Neuronal stem cell (in vitro differentiated cells): ENCODE measurements around the gene NPTX1.

ENCODE experiments used
- DNase-seq: peaks from one replicate; pipeline ENCODE4 v3.0.0-alpha.2; 2013; ENCODE audit warnings: low spot score
- H2AFZ ChIP-seq: one replicate; pipeline ENCODE4 v1.6.1; 2013; ENCODE audit warnings: mild to moderate bottlenecking, low read length, inconsistent platforms
- H2AK5ac ChIP-seq: 2 replicates; pipeline ENCODE4 v1.6.1; 2013; ENCODE audit warnings: low read depth, mild to moderate bottlenecking, inconsistent platforms, low read length, moderate library complexity, mixed read lengths
- H2BK120ac ChIP-seq: 2 replicates; pipeline ENCODE4 v1.6.1; 2013; ENCODE audit warnings: low read depth, mild to moderate bottlenecking, inconsistent platforms, low read length, moderate library complexity, mixed read lengths
- H2BK12ac ChIP-seq: one replicate; pipeline ENCODE4 v1.6.1; 2013; ENCODE audit warnings: low read length, inconsistent platforms
- H2BK15ac ChIP-seq: 2 replicates; pipeline ENCODE4 v1.6.1; 2013; ENCODE audit warnings: mild to moderate bottlenecking, low read length, inconsistent platforms, mixed read lengths
- H2BK5ac ChIP-seq: one replicate; pipeline ENCODE4 v1.6.1; 2013; ENCODE audit warnings: inconsistent platforms, mild to moderate bottlenecking, low read length, moderate library complexity
- H3K14ac ChIP-seq: one replicate; pipeline ENCODE4 v1.6.1; 2013; ENCODE audit warnings: low read length, inconsistent platforms
- H3K18ac ChIP-seq: 2 replicates; pipeline ENCODE4 v1.6.1; 2013; ENCODE audit warnings: low read length, inconsistent platforms
- H3K23ac ChIP-seq: 2 replicates; pipeline ENCODE4 v1.6.1; 2013; ENCODE audit warnings: low read depth, mild to moderate bottlenecking, mixed read lengths, low read length, inconsistent platforms; ENCODE audit not compliant: poor library complexity
- H3K27ac ChIP-seq: replicated peaks from 3 replicates; pipeline ENCODE4 v1.5.1; 2013; ENCODE audit warnings: low read length, inconsistent platforms
- H3K27me3 ChIP-seq, 3 experiments: 2 replicates each; pipeline ENCODE4 v1.6.1; 2013; ENCODE audit warnings: low read length in 3 of 3, mild to moderate bottlenecking in 2 of 3, inconsistent platforms in 1 of 3, low read depth in 1 of 3, mixed read lengths in 1 of 3, moderate library complexity in 1 of 3; ENCODE audit not compliant: control insufficient read depth in 3 of 3, insufficient read depth in 3 of 3
- H3K36me3 ChIP-seq, 2 donors: replicated peaks in 1 of 2; 2 replicates each; pipeline ENCODE4 v1.6.1; 2013; ENCODE audit warnings: low read length in 2 of 2; ENCODE audit not compliant: control insufficient read depth in 2 of 2, insufficient read depth in 2 of 2
- H3K4ac ChIP-seq: 2 replicates; pipeline ENCODE4 v1.6.1; 2013; ENCODE audit warnings: inconsistent platforms, mild to moderate bottlenecking, low read length, moderate library complexity
- H3K4me1 ChIP-seq, 2 donors: 1 replicate in 1 of 2; 2 replicates in 1 of 2; pipeline ENCODE4 v1.6.1; 2013; ENCODE audit warnings: low read length in 2 of 2, low read depth in 1 of 2; ENCODE audit not compliant: control insufficient read depth in 2 of 2, insufficient read depth in 1 of 2
- H3K4me2 ChIP-seq: one replicate; pipeline ENCODE4 v1.6.1; 2013; ENCODE audit warnings: mild to moderate bottlenecking, low read length, inconsistent platforms; ENCODE audit not compliant: insufficient read depth, poor library complexity, severe bottlenecking
- H3K4me3 ChIP-seq, 2 donors: 2 replicates each; pipeline ENCODE4 v1.5.1; 2013; ENCODE audit warnings: low read length in 2 of 2, mild to moderate bottlenecking in 2 of 2, inconsistent platforms in 1 of 2, moderate library complexity in 1 of 2
- H3K79me1 ChIP-seq: one replicate; pipeline ENCODE4 v1.6.1; 2013; ENCODE audit warnings: low read depth, mild to moderate bottlenecking, inconsistent platforms, low read length, moderate library complexity
- H3K9ac ChIP-seq: one replicate; pipeline ENCODE4 v1.6.1; 2013; ENCODE audit warnings: mild to moderate bottlenecking, low read depth, low read length, inconsistent platforms; ENCODE audit not compliant: poor library complexity
- H3K9me3 ChIP-seq, 2 donors: replicated peaks in 1 of 2; 2 replicates each; pipeline versions ENCODE3 to v1.6.1; 2013; ENCODE audit warnings: low read length in 2 of 2, mild to moderate bottlenecking in 2 of 2, inconsistent platforms in 1 of 2, low read depth in 1 of 2, mixed read lengths in 1 of 2, moderate library complexity in 1 of 2; ENCODE audit not compliant: control insufficient read depth in 2 of 2, insufficient read depth in 1 of 2
- H4K8ac ChIP-seq: one replicate; pipeline ENCODE4 v1.6.1; 2013; ENCODE audit warnings: low read depth, mild to moderate bottlenecking, inconsistent platforms, low read length, moderate library complexity
- H4K91ac ChIP-seq: one replicate; pipeline ENCODE4 v1.6.1; 2013; ENCODE audit warnings: low read length, low read depth, mild to moderate bottlenecking, inconsistent platforms; ENCODE audit not compliant: poor library complexity
- WGBS, 2 donors: extraction: QIAGEN DNeasy Blood & Tissue Kit; methylation state at CpG; one replicate each; pipeline ENCODE4 v1.1.7; 2013; ENCODE audit warnings: missing lambda C conversion rate in 2 of 2, mixed read lengths in 1 of 2; ENCODE audit not compliant: insufficient read length in 2 of 2, insufficient replicate concordance in 1 of 2; ENCODE audit errors: extremely low coverage in 2 of 2; 5-methylcytosine and 5-hydroxymethylcytosine counted together

NPTX1 gene

DNA sequence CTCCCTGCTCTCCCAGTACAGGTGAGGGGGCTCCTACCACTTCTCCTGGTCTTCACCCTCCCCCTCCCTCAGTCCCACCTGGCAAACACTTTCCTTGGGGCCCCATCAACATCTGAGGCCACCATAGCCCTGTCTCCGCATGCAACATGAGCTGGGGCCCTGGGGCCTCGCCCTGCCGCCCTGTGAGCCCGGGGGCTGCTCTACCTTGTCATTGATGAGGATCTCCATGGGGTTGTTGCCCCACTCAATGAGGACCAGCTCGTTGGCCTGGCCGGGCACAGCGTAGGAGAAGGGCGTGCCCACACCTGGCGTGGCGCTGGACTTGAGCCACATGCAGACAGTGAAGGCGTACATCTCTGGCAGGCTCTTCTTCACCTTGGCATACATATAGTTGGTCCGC lies 3.4 kb downstream of the NPTX1 start:
- peaks cover 28 to 98% (median 48%) of the 10 kb centered on the region in 3 experiments for H3K27me3 ChIP-seq
- DNase-seq, result no peak
- no peak overlapping the region for H3K4ac ChIP-seq
- H4K91ac ChIP-seq, result no peak overlapping the region
- H2BK12ac ChIP-seq, result peak overlapping the region; percentile 41
- H3K23ac ChIP-seq, result peak overlapping the region; percentile 65
- H3K18ac ChIP-seq, result no peak overlapping the region
- no peak overlapping the region for H3K4me3 ChIP-seq
- H3K9me3 ChIP-seq, result peaks cover 0 to 3% of the 10 kb centered on the region in 2 donors
- H3K9ac ChIP-seq, result no peak overlapping the region
- H3K4me2 ChIP-seq, result no peak overlapping the region
- no peak overlapping the region for H2BK15ac ChIP-seq
- H2BK5ac ChIP-seq, result no peak overlapping the region
- H2BK120ac ChIP-seq, result peak overlapping the region; percentile 57
- H3K79me1 ChIP-seq, result peaks cover 3% of the 10 kb centered on the region
- H3K14ac ChIP-seq, result peak overlapping the region; percentile 38
- WGBS, 2 donors, result no CpG with 5 or more reads among the region's 12 CpGs
- no peak overlapping the region for H3K27ac ChIP-seq
- no peaks in the 10 kb centered on the region for H3K36me3 ChIP-seq
- no peak overlapping the region for H4K8ac ChIP-seq
- H3K4me1 ChIP-seq, result peaks cover 8 to 11% of the 10 kb centered on the region in 2 donors
- H2AFZ ChIP-seq, result no peak overlapping the region
- peak overlapping the region; percentile 70 for H2AK5ac ChIP-seq

DNA sequence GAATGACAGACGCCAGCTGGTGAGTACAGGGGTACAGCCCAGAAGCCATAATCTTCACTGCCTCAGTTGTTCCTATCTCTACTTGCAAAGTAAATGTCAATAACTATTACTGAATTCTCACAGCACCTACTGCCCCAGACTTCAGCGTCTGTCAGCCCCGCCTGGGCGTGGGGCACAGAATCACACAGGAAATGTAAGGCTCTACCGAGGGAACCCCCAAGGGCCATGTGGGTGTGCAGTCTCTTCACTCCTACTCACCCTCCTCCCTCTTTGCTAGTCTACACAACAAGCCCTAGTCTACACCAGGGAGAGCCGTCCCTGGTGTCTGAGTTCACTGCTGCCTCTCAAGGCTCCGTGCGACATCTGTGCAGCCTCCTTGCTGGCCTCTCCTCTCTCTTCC lies 4.5 kb downstream of the NPTX1 start:
- peaks cover 8 to 11% of the 10 kb centered on the region in 2 donors for H3K4me1 ChIP-seq
- no peak overlapping the region for H2AFZ ChIP-seq
- no peak overlapping the region for H3K18ac ChIP-seq
- H3K4me2 ChIP-seq, result no peak overlapping the region
- H3K27me3 ChIP-seq, result peaks cover 20 to 97% (median 38%) of the 10 kb centered on the region in 3 experiments
- H3K9ac ChIP-seq, result no peak overlapping the region
- no peak overlapping the region for H3K4ac ChIP-seq
- no peak overlapping the region for H2AK5ac ChIP-seq
- no peaks in the 10 kb centered on the region for H3K36me3 ChIP-seq
- DNase-seq, result no peak
- H4K91ac ChIP-seq, result no peak overlapping the region
- peaks cover 3% of the 10 kb centered on the region for H3K79me1 ChIP-seq
- H3K14ac ChIP-seq, result no peak overlapping the region
- no peak overlapping the region for H4K8ac ChIP-seq
- no peak overlapping the region for H2BK15ac ChIP-seq
- H2BK12ac ChIP-seq, result no peak overlapping the region
- no peak overlapping the region for H3K27ac ChIP-seq
- no peak overlapping the region for H2BK120ac ChIP-seq
- peaks cover 0 to 3% of the 10 kb centered on the region in 2 donors for H3K9me3 ChIP-seq
- H2BK5ac ChIP-seq, result no peak overlapping the region
- H3K4me3 ChIP-seq, result no peak overlapping the region
- H3K23ac ChIP-seq, result no peak overlapping the region
- WGBS, 2 donors, result no CpG with 5 or more reads among the region's 8 CpGs

DNA sequence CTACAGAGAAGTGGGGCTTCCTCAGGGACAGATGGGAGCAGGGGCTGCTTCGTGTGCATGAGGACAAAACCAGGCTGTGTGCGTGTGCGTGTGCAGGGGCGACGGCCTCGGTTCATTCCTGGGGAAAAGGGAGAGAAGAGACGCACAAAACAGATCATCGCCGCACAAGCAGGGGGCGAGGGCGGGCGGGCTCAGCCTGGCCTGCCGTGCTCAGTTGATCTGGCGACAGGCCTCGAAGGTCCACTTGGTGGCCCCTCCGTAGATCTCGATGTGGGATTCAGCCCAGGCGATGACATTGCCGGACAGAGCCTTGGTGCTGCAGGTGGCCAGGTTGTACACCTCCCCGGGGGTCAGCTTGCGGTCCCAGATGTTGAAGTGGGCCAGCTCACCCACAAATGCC lies 5.8 kb downstream of the NPTX1 start:
- Histone ChIP-seq H2AK5ac (no peak overlapping the region), H3K18ac (no peak overlapping the region), H3K4me2 (no peak overlapping the region), H3K79me1 (peaks cover 3% of the 10 kb centered on the region), H3K9me3 (peaks cover 0 to 3% of the 10 kb centered on the region in 2 donors), H4K8ac (no peak overlapping the region), H3K4me1 (peaks cover 8 to 10% of the 10 kb centered on the region in 2 donors), H2BK5ac (no peak overlapping the region), H3K4ac (no peak overlapping the region), H3K36me3 (no peaks in the 10 kb centered on the region), H3K14ac (no peak overlapping the region), H3K27me3 (peaks cover 9 to 97% (median 25%) of the 10 kb centered on the region in 3 experiments), H3K27ac (no peak overlapping the region), H3K4me3 (no peak overlapping the region), H2AFZ (no peak overlapping the region), H4K91ac (no peak overlapping the region), H3K23ac (no peak overlapping the region), H2BK12ac (no peak overlapping the region), H2BK15ac (no peak overlapping the region), H2BK120ac (no peak overlapping the region), H3K9ac (no peak overlapping the region)
- no CpG with 5 or more reads among the region's 21 CpGs for WGBS, 2 donors
- no peak for DNase-seq

DNA sequence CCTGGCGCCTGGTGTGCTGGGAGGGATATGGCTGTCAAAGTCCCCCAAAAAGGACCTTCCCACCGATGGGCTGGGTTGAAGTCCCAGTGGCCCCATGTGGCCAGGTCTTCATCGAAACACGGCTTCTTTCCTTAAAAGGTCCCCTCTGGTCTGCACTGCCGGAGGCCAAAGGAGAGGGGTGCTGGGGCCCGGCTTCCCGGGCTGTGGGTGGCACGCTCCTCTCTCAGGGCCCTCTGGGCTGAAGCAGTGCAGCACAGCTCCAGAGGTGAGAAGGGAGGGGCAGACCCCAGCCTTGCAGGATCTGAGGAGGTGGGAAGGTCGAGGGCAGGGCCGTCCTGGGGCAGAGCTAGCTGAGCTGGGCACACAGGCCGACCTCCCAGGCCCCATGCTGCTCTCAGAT lies 6.7 kb downstream of the NPTX1 start:
- Histone ChIP-seq H3K36me3 (no peaks in the 10 kb centered on the region), H3K27ac (no peak overlapping the region), H3K9ac (no peak overlapping the region), H2BK120ac (no peak overlapping the region), H3K18ac (no peak overlapping the region), H3K4ac (no peak overlapping the region), H2BK5ac (no peak overlapping the region), H3K27me3 (peaks cover under 1 to 97% (median 16%) of the 10 kb centered on the region in 3 experiments), H2AFZ (no peak overlapping the region), H2AK5ac (no peak overlapping the region), H3K14ac (no peak overlapping the region), H3K4me3 (no peak overlapping the region), H4K91ac (no peak overlapping the region), H2BK12ac (no peak overlapping the region), H3K79me1 (peaks cover 3% of the 10 kb centered on the region), H2BK15ac (no peak overlapping the region), H3K23ac (no peak overlapping the region), H4K8ac (no peak overlapping the region), H3K9me3 (no peaks in the 10 kb centered on the region), H3K4me1 (peaks cover 0 to 1% of the 10 kb centered on the region in 2 donors), H3K4me2 (no peak overlapping the region)
- no CpG with 5 or more reads among the region's 11 CpGs for WGBS, 2 donors
- DNase-seq, result no peak
